Effector memory CD4-positive, alpha-beta T cell (primary cell): ENCODE data around the gene DEPDC4.

Experiments used
- DNase-seq, 3 donors: peaks; one replicate each; pipeline ENCODE4 v3.0.0-alpha.2; 2020
- H3K27ac ChIP-seq: 2 replicates; pipeline ENCODE4 v1.7.0; 2013; ENCODE audit warnings: mild to moderate bottlenecking, low read length, moderate library complexity; ENCODE audit not compliant: insufficient read depth, poor library complexity, severe bottlenecking
- H3K27me3 ChIP-seq: replicated peaks from 2 replicates; pipeline ENCODE4 v1.7.0; 2013; ENCODE audit warnings: mild to moderate bottlenecking, low read length; ENCODE audit not compliant: insufficient read depth, control insufficient read depth, poor library complexity, severe bottlenecking
- H3K36me3 ChIP-seq: 2 replicates; pipeline ENCODE4 v1.7.0; 2013; ENCODE audit warnings: mild to moderate bottlenecking, low read length, moderate library complexity; ENCODE audit not compliant: control insufficient read depth, insufficient read depth
- H3K4me1 ChIP-seq: 2 replicates; pipeline ENCODE4 v1.7.0; 2013; ENCODE audit warnings: low read length, mild to moderate bottlenecking; ENCODE audit not compliant: control insufficient read depth, insufficient read depth, poor library complexity, severe bottlenecking
- H3K4me3 ChIP-seq: 2 replicates; pipeline ENCODE4 v1.7.0; 2013; ENCODE audit warnings: low read length, low read depth, mild to moderate bottlenecking; ENCODE audit not compliant: insufficient read depth, poor library complexity, severe bottlenecking
- H3K9me3 ChIP-seq: 2 replicates; pipeline ENCODE4 v1.7.0; 2013; ENCODE audit warnings: mild to moderate bottlenecking, low read length, moderate library complexity; ENCODE audit not compliant: control insufficient read depth

The DEPDC4 gene

DNA sequence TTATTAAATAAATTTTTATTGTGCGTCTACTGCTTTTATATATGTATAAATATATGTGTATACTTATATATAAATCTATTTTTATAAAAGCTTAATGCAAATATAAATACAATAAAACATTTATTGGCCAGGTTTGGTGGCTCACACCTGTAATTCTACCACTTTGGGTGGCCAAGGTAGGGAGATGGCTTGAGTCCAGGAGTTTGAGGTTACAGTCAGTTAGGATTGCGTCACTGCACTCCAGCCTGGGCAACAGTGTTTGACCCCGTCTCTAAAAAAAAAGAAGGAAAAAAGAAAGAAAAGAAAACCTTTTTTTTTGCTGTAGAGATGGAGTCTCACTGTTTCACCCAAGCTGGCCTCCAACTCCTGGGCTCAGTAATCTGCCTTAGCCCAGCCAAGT is 45.4 kb downstream of the DEPDC4 start:
- no peak overlapping the region for H3K27ac ChIP-seq
- H3K27me3 ChIP-seq: no peaks in the 10 kb centered on the region
- no peaks in the 10 kb centered on the region for H3K9me3 ChIP-seq
- H3K4me1 ChIP-seq: no peaks in the 10 kb centered on the region
- no peak overlapping the region for H3K4me3 ChIP-seq
- H3K36me3 ChIP-seq: peaks cover 53% of the 10 kb centered on the region
- no peak for DNase-seq

- no peaks in the 10 kb centered on the region for H3K27me3 ChIP-seq
- DNase-seq: no peak
- H3K27ac ChIP-seq: no peak overlapping the region
- no peak overlapping the region for H3K4me3 ChIP-seq
- peaks cover 50% of the 10 kb centered on the region for H3K36me3 ChIP-seq
- no peaks in the 10 kb centered on the region for H3K4me1 ChIP-seq
- H3K9me3 ChIP-seq: no peaks in the 10 kb centered on the region
Observed at GRCh38 chr12:100219328-100220109, 47.4 kb downstream of the DEPDC4 start.

DNA sequence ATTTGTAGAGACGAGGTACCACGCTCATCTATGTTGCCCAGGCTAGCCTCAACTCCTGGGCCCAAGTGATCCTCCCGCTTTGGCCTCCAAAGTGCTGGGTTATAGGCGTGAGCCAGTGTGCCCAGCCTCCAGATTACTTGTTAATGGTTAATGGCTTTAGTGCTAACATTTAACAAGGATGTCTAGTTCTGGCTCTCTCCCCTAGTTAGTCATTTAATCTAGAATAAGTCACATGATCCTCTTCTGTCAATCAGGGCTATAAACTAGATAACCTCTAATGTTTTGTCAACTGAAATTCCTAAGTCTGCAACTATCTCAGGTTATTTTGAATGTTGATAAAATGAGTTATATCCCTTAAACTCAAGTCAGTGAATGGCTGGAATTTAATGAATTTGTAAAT is 50.5 kb downstream of the DEPDC4 start:
- Histone ChIP-seq H3K27ac (no peak overlapping the region), H3K36me3 (peaks cover 55% of the 10 kb centered on the region), H3K9me3 (no peaks in the 10 kb centered on the region), H3K27me3 (no peaks in the 10 kb centered on the region), H3K4me1 (no peaks in the 10 kb centered on the region), H3K4me3 (no peak overlapping the region)
- DNase-seq: no peak

GRCh38 chr12:100215209-100215608 is 51.7 kb downstream of the DEPDC4 start:
- Histone ChIP-seq H3K27ac (no peak overlapping the region), H3K36me3 (peaks cover 64% of the 10 kb centered on the region), H3K9me3 (no peaks in the 10 kb centered on the region), H3K27me3 (no peaks in the 10 kb centered on the region), H3K4me1 (no peaks in the 10 kb centered on the region), H3K4me3 (no peak overlapping the region)
- no peak for DNase-seq

DNA sequence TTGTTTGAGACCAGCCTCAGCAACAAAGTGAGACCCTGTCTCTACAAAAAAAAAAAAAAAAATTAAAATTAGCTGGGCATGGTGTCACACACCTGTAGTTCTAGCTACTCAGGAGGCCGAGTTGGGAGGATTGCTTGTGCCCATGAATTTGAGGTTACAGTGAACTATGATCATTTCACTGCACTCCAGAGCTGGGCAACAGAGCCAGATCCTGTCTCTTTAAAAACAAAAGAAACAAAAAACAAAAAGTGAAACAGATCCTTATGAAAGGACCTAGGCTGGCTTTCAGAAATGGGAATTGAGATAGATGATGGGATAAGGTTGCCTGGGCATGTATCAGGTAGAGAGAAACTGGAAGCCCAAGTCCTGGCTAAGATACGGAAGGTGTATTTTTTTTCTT is 52.4 kb downstream of the DEPDC4 start:
- no peaks in the 10 kb centered on the region for H3K27me3 ChIP-seq
- H3K9me3 ChIP-seq: no peaks in the 10 kb centered on the region
- no peak overlapping the region for H3K27ac ChIP-seq
- peaks cover 60% of the 10 kb centered on the region for H3K36me3 ChIP-seq
- DNase-seq: no peak
- H3K4me1 ChIP-seq: no peaks in the 10 kb centered on the region
- no peak overlapping the region for H3K4me3 ChIP-seq

GRCh38 chr12:100213016-100213891 is 53.6 kb downstream of the DEPDC4 start:
- Histone ChIP-seq H3K27me3 (no peaks in the 10 kb centered on the region), H3K4me1 (no peaks in the 10 kb centered on the region), H3K9me3 (no peaks in the 10 kb centered on the region), H3K4me3 (no peak overlapping the region), H3K27ac (no peak overlapping the region), H3K36me3 (peaks cover 62% of the 10 kb centered on the region)
- no peak for DNase-seq

DNA sequence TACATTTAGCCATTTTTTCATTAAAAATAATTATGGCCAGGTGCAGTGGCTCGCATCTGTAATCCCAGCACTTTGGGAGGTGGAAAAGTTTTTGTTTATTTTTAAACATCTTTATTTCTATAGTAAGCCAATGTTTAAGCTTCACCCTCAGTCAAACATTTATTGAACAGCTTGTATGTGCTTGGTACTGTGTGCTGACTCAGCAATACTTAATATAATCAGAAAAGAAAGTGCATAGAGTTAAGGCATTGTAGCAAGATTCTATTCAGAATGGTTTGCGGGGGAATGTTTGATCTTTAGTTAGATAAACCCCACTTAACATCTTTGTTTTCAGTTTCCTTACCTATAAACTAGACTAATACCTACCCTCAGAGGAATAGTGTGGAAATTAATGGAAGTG is 55.2 kb downstream of the DEPDC4 start:
- H3K4me3 ChIP-seq: no peak overlapping the region
- no peaks in the 10 kb centered on the region for H3K27me3 ChIP-seq
- H3K9me3 ChIP-seq: no peaks in the 10 kb centered on the region
- no peak overlapping the region for H3K27ac ChIP-seq
- DNase-seq: no peak
- peaks cover 68% of the 10 kb centered on the region for H3K36me3 ChIP-seq
- H3K4me1 ChIP-seq: no peaks in the 10 kb centered on the region

DNA sequence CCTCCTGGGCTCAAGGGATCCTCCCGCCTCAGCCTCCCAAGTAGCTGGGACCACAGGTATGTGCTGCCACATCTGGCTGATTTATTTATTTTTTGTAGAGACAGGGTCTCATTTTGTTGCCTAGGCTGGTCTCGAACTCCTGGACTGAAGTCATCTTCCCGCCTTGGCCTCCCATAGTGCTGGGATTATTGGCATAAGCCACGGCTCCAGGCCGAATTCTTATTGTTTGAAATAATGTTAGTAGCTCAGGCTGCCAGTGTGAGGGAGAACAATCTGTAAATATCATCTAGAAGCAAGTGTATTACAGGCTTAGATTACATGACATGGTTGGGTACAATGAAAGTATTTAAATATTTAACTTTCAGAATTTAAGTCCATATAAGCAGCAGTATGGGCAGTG is 58.0 kb downstream of the DEPDC4 start:
- peaks cover 66% of the 10 kb centered on the region for H3K36me3 ChIP-seq
- H3K9me3 ChIP-seq: no peaks in the 10 kb centered on the region
- no peak for DNase-seq
- no peak overlapping the region for H3K4me3 ChIP-seq
- H3K27ac ChIP-seq: no peak overlapping the region
- no peaks in the 10 kb centered on the region for H3K27me3 ChIP-seq
- H3K4me1 ChIP-seq: peaks cover 5% of the 10 kb centered on the region

DNA sequence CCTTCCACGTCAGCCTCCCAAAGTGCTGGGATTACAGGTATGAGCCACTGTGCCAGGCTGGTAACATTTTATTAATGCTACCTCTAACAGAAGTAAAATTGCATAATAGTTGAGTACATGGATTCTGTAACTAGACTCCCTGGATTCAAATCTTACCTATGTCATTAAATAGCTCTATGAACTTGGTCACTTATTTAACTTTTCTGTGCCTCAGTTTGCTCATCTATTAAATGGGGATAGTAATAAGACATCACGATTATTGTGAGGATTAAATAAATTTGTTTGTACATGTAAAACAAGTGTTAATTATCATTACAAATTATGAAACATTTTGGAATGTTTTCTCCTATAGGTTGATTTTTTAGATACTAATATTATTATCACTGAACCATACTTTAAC is 59.6 kb downstream of the DEPDC4 start:
- H3K4me3 ChIP-seq: no peak overlapping the region
- H3K36me3 ChIP-seq: peaks cover 52% of the 10 kb centered on the region
- no peaks in the 10 kb centered on the region for H3K27me3 ChIP-seq
- no peak overlapping the region for H3K27ac ChIP-seq
- no peak for DNase-seq
- H3K9me3 ChIP-seq: no peaks in the 10 kb centered on the region
- peaks cover 5% of the 10 kb centered on the region for H3K4me1 ChIP-seq
